ENCODE data around the gene MROH7. TPM values are rescaled to one million over a fixed set of nuclear protein-coding genes. Genes with fewer than 3 reads are reported as not detected.

Gene MROH7
- total RNA-seq, 2 experiments from 2014 or later = 0.14 to 0.19 TPM

DNA sequence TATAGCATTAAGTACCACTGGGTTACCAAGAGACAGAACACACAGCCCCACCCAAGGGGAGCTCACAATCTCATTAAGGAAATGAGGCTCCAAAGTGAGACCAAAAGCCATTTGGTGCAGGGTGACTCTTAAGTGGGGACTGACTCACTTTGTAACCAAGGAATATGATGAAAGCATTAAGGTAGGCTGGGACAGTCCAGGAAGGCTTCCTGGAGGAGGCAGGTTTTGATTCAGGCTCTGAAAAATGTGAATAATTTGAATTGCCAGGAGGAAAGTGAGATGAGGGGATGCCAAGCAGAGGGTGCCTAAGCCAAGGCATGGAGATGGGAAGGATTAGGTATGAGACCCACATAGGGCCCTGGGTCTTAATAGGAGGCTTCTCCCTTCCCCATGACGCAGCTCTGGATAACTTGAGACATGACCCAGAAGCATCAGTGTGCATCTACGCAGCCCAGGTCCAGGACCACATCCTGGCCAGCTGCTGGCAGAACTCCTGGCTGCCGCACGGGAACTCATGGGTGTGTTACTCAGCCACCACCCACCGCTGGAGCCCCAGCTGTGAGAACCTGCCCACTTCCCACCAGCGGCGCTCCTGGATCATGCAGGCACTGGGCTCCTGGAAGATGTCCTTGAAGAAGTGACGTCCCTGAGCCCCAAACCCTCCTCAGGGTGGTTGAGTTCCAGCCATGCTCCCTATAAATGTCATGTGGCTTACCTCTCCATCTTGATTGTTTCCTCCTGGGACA, 68.1 kb downstream of the MROH7 start:
- Mint-ChIP-seq H3K36me3 (ENCODE audit: low read depth) (no peaks in the 10 kb centered on the region), H3K4me1 (ENCODE audit: low read depth) (peaks cover 6% of the 10 kb centered on the region), H3K9me3 (no peaks in the 10 kb centered on the region), H3K27ac (no peak overlapping the region), H3K4me3 (no peak overlapping the region), H3K27me3 (peaks cover 21% of the 10 kb centered on the region)
- no peaks in the 10 kb centered on the region for H3K36me3 ChIP-seq (ENCODE audit: insufficient read depth, low read length)
- ChIA-PET CTCF (no interaction called here), POLR2A (no interaction called here)
- TF ChIP-seq, protein P1, sequence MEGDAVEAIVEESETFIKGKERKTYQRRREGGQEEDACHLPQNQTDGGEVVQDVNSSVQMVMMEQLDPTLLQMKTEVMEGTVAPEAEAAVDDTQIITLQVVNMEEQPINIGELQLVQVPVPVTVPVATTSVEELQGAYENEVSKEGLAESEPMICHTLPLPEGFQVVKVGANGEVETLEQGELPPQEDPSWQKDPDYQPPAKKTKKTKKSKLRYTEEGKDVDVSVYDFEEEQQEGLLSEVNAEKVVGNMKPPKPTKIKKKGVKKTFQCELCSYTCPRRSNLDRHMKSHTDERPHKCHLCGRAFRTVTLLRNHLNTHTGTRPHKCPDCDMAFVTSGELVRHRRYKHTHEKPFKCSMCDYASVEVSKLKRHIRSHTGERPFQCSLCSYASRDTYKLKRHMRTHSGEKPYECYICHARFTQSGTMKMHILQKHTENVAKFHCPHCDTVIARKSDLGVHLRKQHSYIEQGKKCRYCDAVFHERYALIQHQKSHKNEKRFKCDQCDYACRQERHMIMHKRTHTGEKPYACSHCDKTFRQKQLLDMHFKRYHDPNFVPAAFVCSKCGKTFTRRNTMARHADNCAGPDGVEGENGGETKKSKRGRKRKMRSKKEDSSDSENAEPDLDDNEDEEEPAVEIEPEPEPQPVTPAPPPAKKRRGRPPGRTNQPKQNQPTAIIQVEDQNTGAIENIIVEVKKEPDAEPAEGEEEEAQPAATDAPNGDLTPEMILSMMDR (IDR thresholded peaks at IDR 0.05) = no peak
- H3K4me3 ChIP-seq (ENCODE audit: low read length) = no peak overlapping the region
- ATAC-seq (ENCODE audit: poor library complexity) = no peak
- H3K9me3 ChIP-seq (ENCODE audit: control insufficient read depth in 1 of 2, insufficient read depth in 1 of 2, low read length in 2 of 2) = no peaks in the 10 kb centered on the region
- peaks cover under 1% of the 10 kb centered on the region for H3K4me1 ChIP-seq (ENCODE audit: insufficient read depth, low read length)
- H3K27ac ChIP-seq (ENCODE audit: low read depth in 1 of 2, low read length in 2 of 2) = no peak overlapping the region
- no peaks in the 10 kb centered on the region for H3K27me3 ChIP-seq (ENCODE audit: control insufficient read depth in 1 of 2, insufficient read depth in 2 of 2, low read length in 2 of 2)
- DNase-seq = no peak
- intact Hi-C loops (cut with DNase I, micrococcal nuclease) = loop anchor here in 1 of 2 experiments (10.0 kb wide), 2 partner anchors 765 to 1385 kb away; partner anchors contain the start of genes IFT25, LRP8 and LRRC42

GRCh38 chr1:54710434-54710833, 68.8 kb downstream of the MROH7 start:
- Histone ChIP-seq H3K4me1 (ENCODE audit: insufficient read depth, low read length) (peaks cover 8% of the 10 kb centered on the region), H3K27ac (ENCODE audit: low read depth in 1 of 2, low read length in 2 of 2) (no peak overlapping the region), H3K36me3 (ENCODE audit: insufficient read depth, low read length) (no peaks in the 10 kb centered on the region), H3K4me3 (ENCODE audit: low read length) (no peak overlapping the region), H3K9me3 (ENCODE audit: control insufficient read depth in 1 of 2, insufficient read depth in 1 of 2, low read length in 2 of 2) (no peaks in the 10 kb centered on the region), H3K27me3 (ENCODE audit: control insufficient read depth in 1 of 2, insufficient read depth in 2 of 2, low read length in 2 of 2) (no peaks in the 10 kb centered on the region)
- POLR2A ChIA-PET = no interaction called here
- Mint-ChIP-seq H3K9me3 (no peaks in the 10 kb centered on the region), H3K4me3 (no peak overlapping the region), H3K4me1 (ENCODE audit: low read depth) (peaks cover 10% of the 10 kb centered on the region), H3K36me3 (ENCODE audit: low read depth) (no peaks in the 10 kb centered on the region), H3K27me3 (peaks cover 17% of the 10 kb centered on the region), H3K27ac (no peak overlapping the region)
- intact Hi-C loops (cut with DNase I, micrococcal nuclease) = loop anchor here in 1 of 2 experiments (10.0 kb wide), 2 partner anchors 766 to 1386 kb away; partner anchors contain the start of genes IFT25, LRP8 and LRRC42
- ATAC-seq (ENCODE audit: poor library complexity) (no peak), DNase-seq (no peak)
- TF ChIP-seq, protein P1 (IDR thresholded peaks at IDR 0.05) = no peak
- CTCF ChIA-PET = no interaction called here

DNA sequence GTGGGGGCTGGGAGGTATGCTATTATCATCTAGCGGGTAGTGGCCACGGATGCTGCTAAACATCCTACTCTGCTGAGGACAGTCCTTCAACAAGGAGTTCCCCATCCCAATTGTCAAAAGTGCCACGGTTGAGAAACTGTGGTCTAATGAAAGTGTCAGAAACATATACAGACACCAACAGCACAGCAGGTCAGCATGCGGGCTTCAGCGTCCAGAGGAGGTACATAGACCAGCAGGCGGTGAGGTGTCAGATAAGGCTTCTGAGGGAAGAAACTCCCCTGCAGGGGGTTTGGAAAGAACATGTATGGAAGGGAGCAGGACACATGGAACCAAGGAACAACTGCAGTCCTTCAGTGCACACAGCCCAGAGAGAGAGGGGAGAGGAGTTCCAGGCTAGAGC, 69.3 kb downstream of the MROH7 start:
- Mint-ChIP-seq H3K36me3 (ENCODE audit: low read depth) (peaks cover 1% of the 10 kb centered on the region), H3K27me3 (peaks cover 16% of the 10 kb centered on the region), H3K4me1 (ENCODE audit: low read depth) (peaks cover 12% of the 10 kb centered on the region), H3K9me3 (no peaks in the 10 kb centered on the region), H3K4me3 (no peak overlapping the region), H3K27ac (no peak overlapping the region)
- TF ChIP-seq, protein P1 (IDR thresholded peaks at IDR 0.05) = no peak
- peaks cover 9% of the 10 kb centered on the region for H3K4me1 ChIP-seq (ENCODE audit: insufficient read depth, low read length)
- DNase-seq = no peak
- no peaks in the 10 kb centered on the region for H3K9me3 ChIP-seq (ENCODE audit: control insufficient read depth in 1 of 2, insufficient read depth in 1 of 2, low read length in 2 of 2)
- no peak for ATAC-seq (ENCODE audit: poor library complexity)
- no peak overlapping the region for H3K4me3 ChIP-seq (ENCODE audit: low read length)
- POLR2A ChIA-PET = no interaction called here
- intact Hi-C loops (cut with DNase I, micrococcal nuclease) = loop anchor here in 1 of 2 experiments (10.0 kb wide), 2 partner anchors 766 to 1386 kb away; partner anchors contain the start of genes IFT25, LRP8 and LRRC42
- H3K27me3 ChIP-seq (ENCODE audit: control insufficient read depth in 1 of 2, insufficient read depth in 2 of 2, low read length in 2 of 2) = no peaks in the 10 kb centered on the region
- H3K36me3 ChIP-seq (ENCODE audit: insufficient read depth, low read length) = no peaks in the 10 kb centered on the region
- no peak overlapping the region for H3K27ac ChIP-seq (ENCODE audit: low read depth in 1 of 2, low read length in 2 of 2)
- CTCF ChIA-PET = no interaction called here
